ENCODE results near the gene CCDC12.
"Not testable (repeated sequence)": the region's sequence is repeated elsewhere in the genome, so short reads cannot be mapped to it uniquely, and the experiment has no call there.

The CCDC12 gene

GRCh38 chr3:46921041-46921440 is 55.5 kb downstream of the CCDC12 start:
- DNase-seq = no peak

GRCh38 chr3:46918634-46919033 is 57.9 kb downstream of the CCDC12 start:
- no peak for DNase-seq

GRCh38 chr3:46918202-46918601 is 58.3 kb downstream of the CCDC12 start:
- DNase-seq = no peak

GRCh38 chr3:46917257-46917656 is 59.3 kb downstream of the CCDC12 start:
- DNase-seq = no peak

GRCh38 chr3:46916799-46917198 is 59.7 kb downstream of the CCDC12 start:
- DNase-seq = no peak

- DNase-seq = no peak
These were observed 60.3 kb downstream of the CCDC12 start for GRCh38 chr3:46916278-46916677.

- DNase-seq = no peak
These were observed 61.2 kb downstream of the CCDC12 start for GRCh38 chr3:46915297-46915822.

- no peak for DNase-seq
These were observed 61.7 kb downstream of the CCDC12 start for GRCh38 chr3:46914849-46915248.

GRCh38 chr3:46913644-46914043 is 62.9 kb downstream of the CCDC12 start:
- peak; percentile 17 for DNase-seq

- no peak for DNase-seq
These were observed 63.6 kb downstream of the CCDC12 start for GRCh38 chr3:46912986-46913385.

GRCh38 chr3:46910914-46911313 is 65.6 kb downstream of the CCDC12 start:
- not testable (repeated sequence) for DNase-seq

GRCh38 chr3:46910166-46910760 is 66.3 kb downstream of the CCDC12 start:
- no peak for DNase-seq

GRCh38 chr3:46909535-46910161 is 66.9 kb downstream of the CCDC12 start:
- DNase-seq = peak; percentile 65

GRCh38 chr3:46908986-46909534 is 67.5 kb downstream of the CCDC12 start:
- no peak for DNase-seq

GRCh38 chr3:46908294-46908985 is 68.1 kb downstream of the CCDC12 start:
- DNase-seq = no peak

GRCh38 chr3:46907960-46908293 is 68.6 kb downstream of the CCDC12 start:
- DNase-seq = no peak

GRCh38 chr3:46907271-46907670 is 69.3 kb downstream of the CCDC12 start:
- DNase-seq = no peak

- no peak for DNase-seq
These were observed 70.0 kb downstream of the CCDC12 start for GRCh38 chr3:46906471-46907058.

GRCh38 chr3:46905661-46906451 is 70.7 kb downstream of the CCDC12 start:
- no peak for DNase-seq

GRCh38 chr3:46905213-46905560 is 71.4 kb downstream of the CCDC12 start:
- no peak for DNase-seq

- no peak for DNase-seq
These were observed 72.0 kb downstream of the CCDC12 start for GRCh38 chr3:46904303-46905212.

Data from central memory CD4-positive, alpha-beta T cell (primary cell).